GM23338 (cell line): Measurements from ENCODE around the gene KAZN. TPM values are rescaled to one million over a fixed set of nuclear protein-coding genes. Genes with fewer than 3 reads are reported as not detected.

ENCODE experiments used
- ATAC-seq: fragments of 200-7000 bp; cut with Tn5 transposase; 3 replicates; pipeline ENCODE4 v1.9.1; 2020
- DNase-seq: peaks from one replicate; pipeline ENCODE4 v3.0.0-alpha.2; 2015; ENCODE audit warnings: low spot score
- H2AFZ ChIP-seq: fragments of 200-600 bp; sonication (generic); 2 replicates; pipeline ENCODE4 v1.8.0; 2016; ENCODE audit warnings: antibody characterized with exemption, mild to moderate bottlenecking, moderate library complexity
- H3F3A ChIP-seq: fragments of 200-600 bp; sonication (generic); replicated peaks from 2 replicates; pipeline ENCODE4 v1.8.0; 2017; ENCODE audit warnings: antibody characterized with exemption, mixed run types, low read depth
- H3K27ac ChIP-seq: fragments of 200-600 bp; sonication (generic); 2 replicates; pipeline ENCODE4 v1.6.1; 2016; ENCODE audit warnings: low read depth
- H3K27me3 ChIP-seq: fragments of 200-600 bp; sonication (generic); 2 replicates; pipeline ENCODE4 v1.8.0; 2016; ENCODE audit warnings: mild to moderate bottlenecking, mixed run types, moderate library complexity; ENCODE audit not compliant: insufficient read depth
- H3K36me3 ChIP-seq: fragments of 200-600 bp; sonication (generic); 2 replicates; pipeline ENCODE4 v1.8.0; 2016; ENCODE audit warnings: mild to moderate bottlenecking; ENCODE audit not compliant: insufficient read depth
- H3K4me1 ChIP-seq: fragments of 200-600 bp; sonication (generic); 2 replicates; pipeline ENCODE4 v1.8.0; 2016; ENCODE audit warnings: mild to moderate bottlenecking, moderate library complexity; ENCODE audit not compliant: insufficient read depth
- H3K4me2 ChIP-seq: fragments of 200-600 bp; sonication (generic); 2 replicates; pipeline ENCODE4 v1.7.1; 2017; ENCODE audit warnings: mixed run types
- H3K4me3 ChIP-seq: fragments of 200-600 bp; sonication (generic); 2 replicates; pipeline ENCODE4 v1.6.1; 2016; ENCODE audit warnings: mixed run types
- H3K79me2 ChIP-seq: fragments of 200-600 bp; sonication (generic); replicated peaks from 2 replicates; pipeline ENCODE4 v1.8.0; 2017; ENCODE audit warnings: mild to moderate bottlenecking; ENCODE audit not compliant: insufficient read depth
- H3K9me2 ChIP-seq: fragments of 200-600 bp; sonication (generic); 2 replicates; pipeline ENCODE4 v1.8.0; 2017; ENCODE audit not compliant: insufficient read depth
- H4K20me1 ChIP-seq: fragments of 200-600 bp; sonication (generic); replicated peaks from 2 replicates; pipeline ENCODE4 v1.8.0; 2017; ENCODE audit warnings: mild to moderate bottlenecking; ENCODE audit not compliant: insufficient read depth
- H3K27ac Mint-ChIP-seq: 2 replicates; pipeline ENCODE4 v1.8.0; 2020; ENCODE audit warnings: inconsistent platforms, mild to moderate bottlenecking, moderate library complexity, mixed read lengths
- H3K27me3 Mint-ChIP-seq: 3 replicates; pipeline ENCODE4 v1.8.0; 2022; ENCODE audit warnings: low read depth, mild to moderate bottlenecking, moderate library complexity, mixed read lengths, inconsistent platforms; ENCODE audit not compliant: insufficient read depth, poor library complexity
- H3K36me3 Mint-ChIP-seq: 3 replicates; pipeline ENCODE4 v1.8.0; 2021; ENCODE audit warnings: low read depth, mild to moderate bottlenecking, inconsistent platforms, moderate library complexity, mixed read lengths
- H3K4me1 Mint-ChIP-seq: 3 replicates; pipeline ENCODE4 v1.8.0; 2020; ENCODE audit warnings: mild to moderate bottlenecking, inconsistent platforms, mixed read lengths
- H3K4me3 Mint-ChIP-seq: 3 replicates; pipeline ENCODE4 v1.8.0; 2021; ENCODE audit warnings: moderate library complexity, mild to moderate bottlenecking, inconsistent platforms, mixed read lengths
- H3K9me3 Mint-ChIP-seq: 3 replicates; pipeline ENCODE4 v1.8.0; 2020; ENCODE audit warnings: moderate library complexity, mild to moderate bottlenecking, inconsistent platforms, mixed read lengths
- CTCF ChIP-seq, 2 experiments: fragments of 200-600 bp in 1 of 2; sonication (generic) in 1 of 2; conservative IDR thresholded peaks; 2 replicates each; pipeline versions ENCODE4 v1.5.1 to v1.6.1; 2016 to 2017; ENCODE audit warnings: antibody characterized with exemption in 2 of 2, low read depth in 2 of 2, mild to moderate bottlenecking in 2 of 2, moderate library complexity in 1 of 2
- ETS1 ChIP-seq: IDR thresholded peaks from 2 replicates; pipeline ENCODE4 v1.6.1; 2016; ENCODE audit warnings: antibody characterized with exemption
- EZH2 ChIP-seq: fragments of 200-600 bp; sonication (generic); IDR thresholded peaks from one replicate; pipeline ENCODE4 v1.8.0; 2017; ENCODE audit warnings: antibody characterized with exemption, mild to moderate bottlenecking, low read depth; ENCODE audit not compliant: unreplicated experiment
- STAT1 ChIP-seq: IDR thresholded peaks from one replicate; pipeline ENCODE4 v1.6.1; 2016; ENCODE audit warnings: antibody characterized with exemption; ENCODE audit not compliant: unreplicated experiment
- ZNF114 ChIP-seq: fragments of 250-450 bp; sonication (Bioruptor Pico); IDR thresholded peaks from 2 replicates; pipeline ENCODE4 v1.5.0; 2020; ENCODE audit warnings: mild to moderate bottlenecking, moderate library complexity
- polyA plus RNA-seq: library from polyadenylated mRNA; unstranded; fragments of >200 nt; fragmentation: Nextera tagmentation; extraction: Ambion mirVana; gene quantifications from 2 replicates; pipeline ENCODE4 v1.2.1, GENCODE V29; 2016
- total RNA-seq: library from RNA; depleted of rRNA; stranded (reverse); fragments of >200 nt; shearing (Covaris generic); gene quantifications from 2 replicates; pipeline ENCODE4 v1.2.3, GENCODE V29; 2014
- TF ChIP-seq, protein P1 (sequence below): IDR thresholded peaks from one replicate; pipeline ENCODE4 v1.6.1; 2018; ENCODE audit warnings: antibody characterized with exemption; ENCODE audit not compliant: unreplicated experiment
- TF ChIP-seq, protein P2 (sequence below): fragments of 250-450 bp; sonication (Bioruptor Pico); IDR thresholded peaks from 2 replicates; pipeline ENCODE4 v1.5.0; 2020; ENCODE audit warnings: mild to moderate bottlenecking, moderate library complexity

Gene KAZN
- total and polyA plus RNA-seq, 2 experiments from 2014 or later = 9.9 to 15.0 TPM

DNA sequence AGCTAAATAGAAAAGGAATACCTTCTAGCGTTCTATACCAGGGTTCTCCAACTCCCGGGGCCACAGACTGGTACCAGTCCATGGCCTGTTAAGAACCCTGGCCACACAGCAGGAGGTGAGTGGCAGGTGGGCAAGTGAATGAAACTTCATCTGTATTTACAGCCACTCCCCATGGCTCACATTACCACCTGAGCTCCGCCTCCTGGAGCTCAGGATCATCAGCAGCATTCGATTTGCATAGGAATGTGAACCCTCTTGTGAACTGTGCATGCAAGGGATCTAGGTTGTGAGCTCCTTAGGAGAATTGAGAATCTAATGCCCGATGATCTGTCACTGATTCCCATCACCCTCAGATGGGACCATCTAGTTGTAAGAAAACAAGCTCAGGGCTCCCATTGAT lies 107.3 kb downstream of the KAZN start (continued):
- TF ChIP-seq, protein P1, sequence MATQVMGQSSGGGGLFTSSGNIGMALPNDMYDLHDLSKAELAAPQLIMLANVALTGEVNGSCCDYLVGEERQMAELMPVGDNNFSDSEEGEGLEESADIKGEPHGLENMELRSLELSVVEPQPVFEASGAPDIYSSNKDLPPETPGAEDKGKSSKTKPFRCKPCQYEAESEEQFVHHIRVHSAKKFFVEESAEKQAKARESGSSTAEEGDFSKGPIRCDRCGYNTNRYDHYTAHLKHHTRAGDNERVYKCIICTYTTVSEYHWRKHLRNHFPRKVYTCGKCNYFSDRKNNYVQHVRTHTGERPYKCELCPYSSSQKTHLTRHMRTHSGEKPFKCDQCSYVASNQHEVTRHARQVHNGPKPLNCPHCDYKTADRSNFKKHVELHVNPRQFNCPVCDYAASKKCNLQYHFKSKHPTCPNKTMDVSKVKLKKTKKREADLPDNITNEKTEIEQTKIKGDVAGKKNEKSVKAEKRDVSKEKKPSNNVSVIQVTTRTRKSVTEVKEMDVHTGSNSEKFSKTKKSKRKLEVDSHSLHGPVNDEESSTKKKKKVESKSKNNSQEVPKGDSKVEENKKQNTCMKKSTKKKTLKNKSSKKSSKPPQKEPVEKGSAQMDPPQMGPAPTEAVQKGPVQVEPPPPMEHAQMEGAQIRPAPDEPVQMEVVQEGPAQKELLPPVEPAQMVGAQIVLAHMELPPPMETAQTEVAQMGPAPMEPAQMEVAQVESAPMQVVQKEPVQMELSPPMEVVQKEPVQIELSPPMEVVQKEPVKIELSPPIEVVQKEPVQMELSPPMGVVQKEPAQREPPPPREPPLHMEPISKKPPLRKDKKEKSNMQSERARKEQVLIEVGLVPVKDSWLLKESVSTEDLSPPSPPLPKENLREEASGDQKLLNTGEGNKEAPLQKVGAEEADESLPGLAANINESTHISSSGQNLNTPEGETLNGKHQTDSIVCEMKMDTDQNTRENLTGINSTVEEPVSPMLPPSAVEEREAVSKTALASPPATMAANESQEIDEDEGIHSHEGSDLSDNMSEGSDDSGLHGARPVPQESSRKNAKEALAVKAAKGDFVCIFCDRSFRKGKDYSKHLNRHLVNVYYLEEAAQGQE = no peak
- no peak for TF ChIP-seq CTCF (conservative IDR thresholded peaks at IDR 0.05; ENCODE audit: low read depth in 2 of 2)
- no peak for TF ChIP-seq EZH2
- no peak for TF ChIP-seq ETS1

GRCh38 chr1:14706631-14707030 lies 108.1 kb downstream of the KAZN start:
- peaks cover 49% of the 10 kb centered on the region for H3K9me3 Mint-ChIP-seq
- Histone ChIP-seq H3K4me2 (no peak overlapping the region), H3K4me1 (no peaks in the 10 kb centered on the region; the same call in 1 of the 2 replicates), H3K27me3 (no peaks in the 10 kb centered on the region), H3K36me3 (no peaks in the 10 kb centered on the region), H3K9me2 (no peaks in the 10 kb centered on the region), H4K20me1 (no peaks in the 10 kb centered on the region; the same call in 1 of the 2 replicates), H3F3A (no peaks in the 10 kb centered on the region), H2AFZ (no peak overlapping the region), H3K79me2 (0 out of 2 replicates have a peak, but pooled peaks cover 6% of the 10 kb centered on the region), H3K27ac (no peak overlapping the region), H3K4me3 (no peak overlapping the region)
- TF ChIP-seq ZNF114 (CRISPR knock-in tag) = no peak
- TF ChIP-seq, protein P2, sequence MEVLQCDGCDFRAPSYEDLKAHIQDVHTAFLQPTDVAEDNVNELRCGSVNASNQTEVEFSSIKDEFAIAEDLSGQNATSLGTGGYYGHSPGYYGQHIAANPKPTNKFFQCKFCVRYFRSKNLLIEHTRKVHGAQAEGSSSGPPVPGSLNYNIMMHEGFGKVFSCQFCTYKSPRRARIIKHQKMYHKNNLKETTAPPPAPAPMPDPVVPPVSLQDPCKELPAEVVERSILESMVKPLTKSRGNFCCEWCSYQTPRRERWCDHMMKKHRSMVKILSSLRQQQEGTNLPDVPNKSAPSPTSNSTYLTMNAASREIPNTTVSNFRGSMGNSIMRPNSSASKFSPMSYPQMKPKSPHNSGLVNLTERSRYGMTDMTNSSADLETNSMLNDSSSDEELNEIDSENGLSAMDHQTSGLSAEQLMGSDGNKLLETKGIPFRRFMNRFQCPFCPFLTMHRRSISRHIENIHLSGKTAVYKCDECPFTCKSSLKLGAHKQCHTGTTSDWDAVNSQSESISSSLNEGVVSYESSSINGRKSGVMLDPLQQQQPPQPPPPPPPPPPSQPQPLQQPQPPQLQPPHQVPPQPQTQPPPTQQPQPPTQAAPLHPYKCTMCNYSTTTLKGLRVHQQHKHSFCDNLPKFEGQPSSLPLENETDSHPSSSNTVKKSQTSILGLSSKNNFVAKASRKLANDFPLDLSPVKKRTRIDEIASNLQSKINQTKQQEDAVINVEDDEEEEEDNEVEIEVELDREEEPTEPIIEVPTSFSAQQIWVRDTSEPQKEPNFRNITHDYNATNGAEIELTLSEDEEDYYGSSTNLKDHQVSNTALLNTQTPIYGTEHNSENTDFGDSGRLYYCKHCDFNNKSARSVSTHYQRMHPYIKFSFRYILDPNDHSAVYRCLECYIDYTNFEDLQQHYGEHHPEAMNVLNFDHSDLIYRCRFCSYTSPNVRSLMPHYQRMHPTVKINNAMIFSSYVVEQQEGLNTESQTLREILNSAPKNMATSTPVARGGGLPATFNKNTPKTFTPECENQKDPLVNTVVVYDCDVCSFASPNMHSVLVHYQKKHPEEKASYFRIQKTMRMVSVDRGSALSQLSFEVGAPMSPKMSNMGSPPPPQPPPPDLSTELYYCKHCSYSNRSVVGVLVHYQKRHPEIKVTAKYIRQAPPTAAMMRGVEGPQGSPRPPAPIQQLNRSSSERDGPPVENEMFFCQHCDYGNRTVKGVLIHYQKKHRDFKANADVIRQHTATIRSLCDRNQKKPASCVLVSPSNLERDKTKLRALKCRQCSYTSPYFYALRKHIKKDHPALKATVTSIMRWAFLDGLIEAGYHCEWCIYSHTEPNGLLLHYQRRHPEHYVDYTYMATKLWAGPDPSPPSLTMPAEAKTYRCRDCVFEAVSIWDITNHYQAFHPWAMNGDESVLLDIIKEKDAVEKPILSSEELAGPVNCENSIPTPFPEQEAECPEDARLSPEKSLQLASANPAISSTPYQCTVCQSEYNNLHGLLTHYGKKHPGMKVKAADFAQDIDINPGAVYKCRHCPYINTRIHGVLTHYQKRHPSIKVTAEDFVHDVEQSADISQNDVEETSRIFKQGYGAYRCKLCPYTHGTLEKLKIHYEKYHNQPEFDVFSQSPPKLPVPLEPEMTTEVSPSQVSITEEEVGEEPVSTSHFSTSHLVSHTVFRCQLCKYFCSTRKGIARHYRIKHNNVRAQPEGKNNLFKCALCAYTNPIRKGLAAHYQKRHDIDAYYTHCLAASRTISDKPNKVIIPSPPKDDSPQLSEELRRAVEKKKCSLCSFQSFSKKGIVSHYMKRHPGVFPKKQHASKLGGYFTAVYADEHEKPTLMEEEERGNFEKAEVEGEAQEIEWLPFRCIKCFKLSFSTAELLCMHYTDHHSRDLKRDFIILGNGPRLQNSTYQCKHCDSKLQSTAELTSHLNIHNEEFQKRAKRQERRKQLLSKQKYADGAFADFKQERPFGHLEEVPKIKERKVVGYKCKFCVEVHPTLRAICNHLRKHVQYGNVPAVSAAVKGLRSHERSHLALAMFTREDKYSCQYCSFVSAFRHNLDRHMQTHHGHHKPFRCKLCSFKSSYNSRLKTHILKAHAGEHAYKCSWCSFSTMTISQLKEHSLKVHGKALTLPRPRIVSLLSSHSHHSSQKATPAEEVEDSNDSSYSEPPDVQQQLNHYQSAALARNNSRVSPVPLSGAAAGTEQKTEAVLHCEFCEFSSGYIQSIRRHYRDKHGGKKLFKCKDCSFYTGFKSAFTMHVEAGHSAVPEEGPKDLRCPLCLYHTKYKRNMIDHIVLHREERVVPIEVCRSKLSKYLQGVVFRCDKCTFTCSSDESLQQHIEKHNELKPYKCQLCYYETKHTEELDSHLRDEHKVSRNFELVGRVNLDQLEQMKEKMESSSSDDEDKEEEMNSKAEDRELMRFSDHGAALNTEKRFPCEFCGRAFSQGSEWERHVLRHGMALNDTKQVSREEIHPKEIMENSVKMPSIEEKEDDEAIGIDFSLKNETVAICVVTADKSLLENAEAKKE (CRISPR knock-in tag) = no peak
- TF ChIP-seq ETS1 = no peak
- no peak for TF ChIP-seq STAT1
- H3K27me3 Mint-ChIP-seq = peaks cover 5% of the 10 kb centered on the region
- H3K27ac Mint-ChIP-seq = no peak overlapping the region
- H3K36me3 Mint-ChIP-seq = peaks cover 37% of the 10 kb centered on the region
- H3K4me1 Mint-ChIP-seq = peaks cover under 1% of the 10 kb centered on the region; the same call in 2 of the 3 replicates
- H3K4me3 Mint-ChIP-seq = no peak overlapping the region
- no peak for DNase-seq
- ATAC-seq = no peak
